Breast epithelium (tissue), 3 donors: ENCODE measurements around the gene TLCD4.
"Not testable (repeated sequence)": the region's sequence is repeated elsewhere in the genome, so short reads cannot be mapped to it uniquely, and the experiment has no call there.

ENCODE experiments used
- POLR2A ChIP-seq: fragments of 450-650 bp; IDR thresholded peaks from one replicate; pipeline ENCODE4 v1.6.1; 2016; ENCODE audit warnings: antibody characterized with exemption, mild to moderate bottlenecking, moderate library complexity
- POLR2AphosphoS5 ChIP-seq, 3 donors: sonication (generic); formaldehyde crosslinking; IDR thresholded peaks; one replicate each; pipeline ENCODE4 v1.6.1; 2017; ENCODE audit warnings: antibody characterized with exemption in 3 of 3
- TF ChIP-seq, protein P1 (sequence below), 3 donors: fragments of 450-650 bp; IDR thresholded peaks; one replicate each; pipeline ENCODE4 v1.5.1; 2016 to 2017; ENCODE audit warnings: antibody characterized with exemption in 3 of 3, mild to moderate bottlenecking in 3 of 3, moderate library complexity in 3 of 3

DNA sequence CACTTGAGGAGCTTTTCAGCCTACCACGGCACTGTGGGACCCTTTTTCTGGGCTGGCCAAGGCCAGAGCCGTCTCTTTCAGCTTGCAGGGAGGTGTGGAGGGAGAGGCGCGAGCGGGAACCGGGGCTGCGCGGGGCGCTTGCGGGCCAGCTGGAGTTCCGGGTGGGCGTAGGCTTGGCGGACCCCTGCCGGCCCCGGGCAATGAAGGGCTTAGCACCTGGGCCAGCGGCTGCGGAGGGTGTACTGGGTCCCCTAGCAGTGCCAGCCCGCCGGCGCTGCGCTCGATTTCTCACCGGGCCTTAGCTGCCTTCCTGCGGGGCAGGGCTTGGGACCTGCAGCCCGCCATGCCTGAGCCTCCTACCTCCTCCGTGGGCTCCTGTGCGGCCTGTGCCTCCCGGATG lies 25.9 kb upstream of the TLCD4 start:
- TF ChIP-seq, protein P1, sequence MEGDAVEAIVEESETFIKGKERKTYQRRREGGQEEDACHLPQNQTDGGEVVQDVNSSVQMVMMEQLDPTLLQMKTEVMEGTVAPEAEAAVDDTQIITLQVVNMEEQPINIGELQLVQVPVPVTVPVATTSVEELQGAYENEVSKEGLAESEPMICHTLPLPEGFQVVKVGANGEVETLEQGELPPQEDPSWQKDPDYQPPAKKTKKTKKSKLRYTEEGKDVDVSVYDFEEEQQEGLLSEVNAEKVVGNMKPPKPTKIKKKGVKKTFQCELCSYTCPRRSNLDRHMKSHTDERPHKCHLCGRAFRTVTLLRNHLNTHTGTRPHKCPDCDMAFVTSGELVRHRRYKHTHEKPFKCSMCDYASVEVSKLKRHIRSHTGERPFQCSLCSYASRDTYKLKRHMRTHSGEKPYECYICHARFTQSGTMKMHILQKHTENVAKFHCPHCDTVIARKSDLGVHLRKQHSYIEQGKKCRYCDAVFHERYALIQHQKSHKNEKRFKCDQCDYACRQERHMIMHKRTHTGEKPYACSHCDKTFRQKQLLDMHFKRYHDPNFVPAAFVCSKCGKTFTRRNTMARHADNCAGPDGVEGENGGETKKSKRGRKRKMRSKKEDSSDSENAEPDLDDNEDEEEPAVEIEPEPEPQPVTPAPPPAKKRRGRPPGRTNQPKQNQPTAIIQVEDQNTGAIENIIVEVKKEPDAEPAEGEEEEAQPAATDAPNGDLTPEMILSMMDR (IDR thresholded peaks at IDR 0.05) = not testable (repeated sequence)
- not testable (repeated sequence) for TF ChIP-seq POLR2AphosphoS5 (IDR thresholded peaks at IDR 0.05); POLR2A
